Neutrophil (primary cell): ENCODE results near the gene RAPSN.

Experiments used
- H3K27ac ChIP-seq: fragments of 200-600 bp; sonication (generic); 2 replicates; pipeline ENCODE4 v1.5.1; 2016; ENCODE audit warnings: mild to moderate bottlenecking, moderate library complexity
- H3K27me3 ChIP-seq: fragments of 200-600 bp; sonication (generic); 2 replicates; pipeline ENCODE4 v1.6.0; 2016; ENCODE audit warnings: mild to moderate bottlenecking
- H3K36me3 ChIP-seq: fragments of 200-600 bp; sonication (generic); 2 replicates; pipeline ENCODE4 v1.5.1; 2017
- H3K4me1 ChIP-seq, 2 experiments: fragments of 200-600 bp in 1 of 2; sonication (generic) in 1 of 2; 1 replicate in 1 of 2; 2 replicates in 1 of 2; pipeline versions ENCODE4 v1.5.1 to v1.6.1; 2013 to 2016; ENCODE audit warnings: low read depth in 1 of 2, low read length in 1 of 2, mild to moderate bottlenecking in 1 of 2, moderate library complexity in 1 of 2; ENCODE audit not compliant: control insufficient read depth in 1 of 2, insufficient read depth in 1 of 2
- H3K4me3 ChIP-seq, 2 experiments: fragments of 200-600 bp in 1 of 2; sonication (generic) in 1 of 2; 1 replicate in 1 of 2; 2 replicates in 1 of 2; pipeline ENCODE4 v1.5.1; 2013 to 2016; ENCODE audit warnings: low read depth in 1 of 2, low read length in 1 of 2, mild to moderate bottlenecking in 1 of 2, moderate library complexity in 1 of 2
- H3K9me3 ChIP-seq: fragments of 200-600 bp; sonication (generic); 2 replicates; pipeline ENCODE4 v1.5.1; 2016
- TF ChIP-seq, protein P1 (sequence below): fragments of 200-600 bp; sonication (generic); IDR thresholded peaks from 2 replicates; pipeline ENCODE4 v1.5.1; 2016; ENCODE audit warnings: antibody characterized with exemption

The RAPSN gene

GRCh38 chr11:47451990-47452389, 3.1 kb upstream of the RAPSN start:
- no peaks in the 10 kb centered on the region for H3K9me3 ChIP-seq
- H3K4me1 ChIP-seq = no peaks in the 10 kb centered on the region
- H3K36me3 ChIP-seq = no peaks in the 10 kb centered on the region
- no peak overlapping the region for H3K27ac ChIP-seq
- TF ChIP-seq, protein P1, sequence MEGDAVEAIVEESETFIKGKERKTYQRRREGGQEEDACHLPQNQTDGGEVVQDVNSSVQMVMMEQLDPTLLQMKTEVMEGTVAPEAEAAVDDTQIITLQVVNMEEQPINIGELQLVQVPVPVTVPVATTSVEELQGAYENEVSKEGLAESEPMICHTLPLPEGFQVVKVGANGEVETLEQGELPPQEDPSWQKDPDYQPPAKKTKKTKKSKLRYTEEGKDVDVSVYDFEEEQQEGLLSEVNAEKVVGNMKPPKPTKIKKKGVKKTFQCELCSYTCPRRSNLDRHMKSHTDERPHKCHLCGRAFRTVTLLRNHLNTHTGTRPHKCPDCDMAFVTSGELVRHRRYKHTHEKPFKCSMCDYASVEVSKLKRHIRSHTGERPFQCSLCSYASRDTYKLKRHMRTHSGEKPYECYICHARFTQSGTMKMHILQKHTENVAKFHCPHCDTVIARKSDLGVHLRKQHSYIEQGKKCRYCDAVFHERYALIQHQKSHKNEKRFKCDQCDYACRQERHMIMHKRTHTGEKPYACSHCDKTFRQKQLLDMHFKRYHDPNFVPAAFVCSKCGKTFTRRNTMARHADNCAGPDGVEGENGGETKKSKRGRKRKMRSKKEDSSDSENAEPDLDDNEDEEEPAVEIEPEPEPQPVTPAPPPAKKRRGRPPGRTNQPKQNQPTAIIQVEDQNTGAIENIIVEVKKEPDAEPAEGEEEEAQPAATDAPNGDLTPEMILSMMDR = no peak
- H3K4me3 ChIP-seq = no peak overlapping the region
- H3K27me3 ChIP-seq = no peaks in the 10 kb centered on the region

DNA sequence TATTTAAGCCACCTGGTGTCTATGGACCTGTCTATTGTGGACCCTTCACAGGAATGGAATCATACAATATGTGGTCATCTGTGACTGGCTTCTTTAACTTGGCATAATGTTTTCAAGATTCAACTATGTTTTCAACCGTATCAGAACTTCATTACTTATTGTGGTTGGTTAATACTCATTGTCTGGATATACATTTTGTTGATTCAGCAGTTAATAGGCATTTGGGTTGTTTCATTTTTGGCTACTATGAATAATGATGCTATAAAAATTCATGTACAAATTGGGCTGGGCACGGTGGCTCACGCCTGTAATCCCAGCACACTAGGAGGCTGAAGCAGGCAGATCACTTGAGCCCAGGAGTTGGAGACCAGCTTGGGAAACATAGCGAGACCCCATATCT, 2.5 kb upstream of the RAPSN start:
- no peaks in the 10 kb centered on the region for H3K9me3 ChIP-seq
- TF ChIP-seq, protein P1 = no peak
- no peak overlapping the region for H3K27ac ChIP-seq
- H3K36me3 ChIP-seq = no peaks in the 10 kb centered on the region
- no peaks in the 10 kb centered on the region for H3K4me1 ChIP-seq
- no peaks in the 10 kb centered on the region for H3K27me3 ChIP-seq
- no peak overlapping the region for H3K4me3 ChIP-seq

- H3K4me1 ChIP-seq = no peaks in the 10 kb centered on the region
- H3K27me3 ChIP-seq = no peaks in the 10 kb centered on the region
- TF ChIP-seq, protein P1 = no peak
- no peaks in the 10 kb centered on the region for H3K36me3 ChIP-seq
- H3K4me3 ChIP-seq = no peak overlapping the region
- no peaks in the 10 kb centered on the region for H3K9me3 ChIP-seq
- H3K27ac ChIP-seq = no peak overlapping the region
Observed at GRCh38 chr11:47449541-47449940, 605 bp upstream of the RAPSN start.

DNA sequence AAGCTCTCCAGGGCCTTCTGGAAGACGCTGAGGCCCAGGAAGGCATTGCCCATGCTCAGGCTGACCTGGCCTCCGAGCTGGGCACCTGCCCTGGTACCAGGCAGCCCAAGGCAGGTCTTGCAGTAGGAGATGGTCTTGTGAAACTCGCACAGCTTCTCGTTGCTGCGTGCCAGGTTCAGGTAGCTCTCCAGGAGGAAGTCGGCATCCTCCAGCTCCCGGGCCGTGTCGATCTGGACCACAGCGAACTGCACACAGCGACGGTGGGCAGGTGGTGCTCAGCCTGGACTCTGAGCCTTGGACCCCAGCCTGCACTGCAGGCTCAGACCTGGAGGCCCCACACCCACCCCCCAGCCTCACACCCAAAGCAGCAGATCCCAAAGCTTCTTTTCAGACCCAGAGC, 1.0 kb downstream of the RAPSN start:
- TF ChIP-seq, protein P1 = no peak
- Histone ChIP-seq H3K4me3 (no peak overlapping the region), H3K4me1 (no peaks in the 10 kb centered on the region), H3K27ac (no peak overlapping the region), H3K27me3 (no peaks in the 10 kb centered on the region), H3K36me3 (no peaks in the 10 kb centered on the region), H3K9me3 (no peaks in the 10 kb centered on the region)

- no peaks in the 10 kb centered on the region for H3K36me3 ChIP-seq
- H3K4me1 ChIP-seq = no peaks in the 10 kb centered on the region
- no peaks in the 10 kb centered on the region for H3K27me3 ChIP-seq
- H3K27ac ChIP-seq = no peak overlapping the region
- H3K9me3 ChIP-seq = no peaks in the 10 kb centered on the region
- TF ChIP-seq, protein P1 = no peak
- H3K4me3 ChIP-seq = no peak overlapping the region
Observed at GRCh38 chr11:47446833-47447232, 2.1 kb downstream of the RAPSN start.

DNA sequence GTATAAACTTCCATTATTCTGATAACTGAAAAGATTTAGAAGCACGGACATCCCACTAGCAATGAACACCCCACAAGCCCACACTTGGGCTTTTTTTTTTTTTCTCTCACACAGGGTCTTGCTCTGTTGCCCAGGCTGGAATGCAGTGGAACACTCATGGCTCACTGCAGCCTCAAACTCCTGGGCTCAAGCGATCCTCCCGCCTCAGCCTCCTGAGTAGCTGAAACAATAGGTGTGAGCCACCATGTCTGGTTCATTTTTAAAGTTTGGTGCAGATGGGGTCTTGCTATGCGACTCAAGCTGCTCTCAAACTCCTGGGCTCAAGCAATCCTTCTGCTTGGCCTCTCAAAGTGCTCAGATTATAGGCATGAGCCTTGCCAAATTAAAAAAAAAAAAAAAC, 3.1 kb downstream of the RAPSN start:
- TF ChIP-seq, protein P1 = no peak
- no peaks in the 10 kb centered on the region for H3K9me3 ChIP-seq
- H3K36me3 ChIP-seq = no peaks in the 10 kb centered on the region
- H3K4me3 ChIP-seq = no peak overlapping the region
- no peak overlapping the region for H3K27ac ChIP-seq
- no peaks in the 10 kb centered on the region for H3K4me1 ChIP-seq
- H3K27me3 ChIP-seq = no peaks in the 10 kb centered on the region
